GM12878 (cell line): ENCODE results near the gene KCTD17. TPM values are rescaled to one million over a fixed set of nuclear protein-coding genes. Genes with fewer than 3 reads are reported as not detected.

Experiments used
- ATAC-seq: fragments of 200-7000 bp; cut with Tn5 transposase; 3 replicates; pipeline ENCODE4 v1.9.1; 2020; ENCODE audit warnings: mild to moderate bottlenecking, moderate library complexity
- BruUV-seq: library from RNA; stranded (reverse); fragments of 400-500 nt; replicated peaks from 2 replicates; lab custom pipeline; 2021; lab: Mats Ljungman, UMichigan
- CTCF ChIA-PET: fragments of 300-600 bp; sonication (Branson Sonifier 250); formaldehyde crosslinking; extraction: SDS; loops from one replicate; lab custom pipeline; 2021; ENCODE audit warnings: inconsistent platforms; lab: Yijun Ruan, JAX
- POLR2A ChIA-PET: fragments of 350-600 bp; formaldehyde crosslinking; extraction: SDS; loops from one replicate; lab custom pipeline; 2021; ENCODE audit warnings: inconsistent platforms; lab: Charles Lee
- RAD21 ChIA-PET: fragments of 300-600 bp; sonication (Branson Sonifier 250); formaldehyde crosslinking; loops from one replicate; lab custom pipeline; 2023; ENCODE audit warnings: antibody characterized with exemption; ENCODE audit not compliant: unreplicated experiment; lab: Charles Lee
- SMC1A ChIA-PET: fragments of 300-600 bp; sonication (Branson Sonifier 250); formaldehyde crosslinking; loops from one replicate; lab custom pipeline; 2023; ENCODE audit not compliant: unreplicated experiment, uncharacterized antibody; lab: Charles Lee
- DNase-seq: peaks from one replicate; pipeline ENCODE4 v3.0.0-alpha.2; 2011; ENCODE audit warnings: low read depth, low spot score
- FAIRE-seq: peaks from 3 replicates; lab custom pipeline; 2011; peaks lifted over from hg19 to GRCh38; lab: Jason Lieb, UNC
- H2AFZ ChIP-seq: 2 replicates; pipeline ENCODE4 v1.6.0; 2011; ENCODE audit warnings: low read depth, low read length, control low read depth; ENCODE audit not compliant: control insufficient read depth
- H3K27ac ChIP-seq: 2 replicates; pipeline ENCODE4 v1.5.1; 2011; ENCODE audit warnings: control low read depth; ENCODE audit not compliant: control insufficient read depth, insufficient read depth
- H3K27me3 ChIP-seq, 2 experiments: replicated peaks in 1 of 2; 2 replicates each; pipeline versions ENCODE4 v1.6.0 to v1.6.1; 2011; ENCODE audit warnings: low read length in 1 of 2; ENCODE audit not compliant: control insufficient read depth in 2 of 2, insufficient read depth in 2 of 2
- H3K36me3 ChIP-seq, 2 experiments: 2 replicates each; pipeline ENCODE4 v1.5.1; 2011; ENCODE audit warnings: low read length in 1 of 2; ENCODE audit not compliant: control insufficient read depth in 2 of 2, insufficient read depth in 2 of 2
- H3K4me1 ChIP-seq: 2 replicates; pipeline ENCODE4 v1.6.1; 2011; ENCODE audit warnings: mild to moderate bottlenecking, low read length, moderate library complexity, mixed read lengths; ENCODE audit not compliant: control insufficient read depth, insufficient read depth
- H3K4me2 ChIP-seq: 2 replicates; pipeline ENCODE4 v1.6.0; 2011; ENCODE audit warnings: control low read depth; ENCODE audit not compliant: control insufficient read depth, insufficient read depth
- H3K4me3 ChIP-seq: fragments of 200-600 bp; sonication (generic); 2 replicates; pipeline ENCODE4 v1.5.1; 2016
- H3K79me2 ChIP-seq: 2 replicates; pipeline ENCODE4 v1.6.0; 2011; ENCODE audit warnings: low read length; ENCODE audit not compliant: control insufficient read depth, insufficient read depth
- H3K9ac ChIP-seq: 2 replicates; pipeline ENCODE4 v1.8.0; 2011; ENCODE audit warnings: low read length, control low read depth, mixed read lengths; ENCODE audit not compliant: control insufficient read depth, insufficient read depth
- H3K9me3 ChIP-seq: replicated peaks from 3 replicates; pipeline ENCODE4 v1.5.1; 2011; ENCODE audit warnings: mild to moderate bottlenecking, low read length; ENCODE audit not compliant: control insufficient read depth, insufficient read depth
- H4K20me1 ChIP-seq: 2 replicates; pipeline ENCODE4 v1.6.0; 2011; ENCODE audit not compliant: control insufficient read depth, insufficient read depth
- ATF3 ChIP-seq: IDR thresholded peaks from 2 replicates; pipeline ENCODE4 v1.6.1; 2011; ENCODE audit warnings: low read depth, mild to moderate bottlenecking, low read length, moderate library complexity, borderline replicate concordance; ENCODE audit errors: extremely low read depth
- BHLHE40 ChIP-seq, 2 experiments: fragments of 450-650 bp in 1 of 2; IDR thresholded peaks; 2 replicates each; pipeline ENCODE4 v1.6.1; 2011 to 2017; ENCODE audit warnings: low read depth in 2 of 2, borderline replicate concordance in 1 of 2, improper control_type of control experiment in 1 of 2, low read length in 1 of 2, mild to moderate bottlenecking in 1 of 2
- CBX5 ChIP-seq: sonication (generic); IDR thresholded peaks from 2 replicates; pipeline ENCODE4 v1.6.1; 2016; ENCODE audit warnings: low read depth, moderate library complexity, mild to moderate bottlenecking, inconsistent platforms
- CUX1 ChIP-seq: IDR thresholded peaks from 2 replicates; pipeline ENCODE4 v1.6.1; 2012; ENCODE audit warnings: improper control_type of control experiment, low read depth, low read length; ENCODE audit not compliant: insufficient replicate concordance
- GABPA ChIP-seq: IDR thresholded peaks from 2 replicates; pipeline ENCODE4 v1.6.1; 2014; ENCODE audit warnings: antibody characterized with exemption, low read depth, mild to moderate bottlenecking, inconsistent platforms
- HDAC2 ChIP-seq: fragments of 200-600 bp; sonication (generic); IDR thresholded peaks from 2 replicates; pipeline ENCODE4 v1.6.1; 2017
- IKZF2 ChIP-seq, 2 experiments: fragments of 450-650 bp; IDR thresholded peaks; 2 replicates each; pipeline ENCODE4 v1.6.1; 2017; ENCODE audit warnings: mild to moderate bottlenecking in 2 of 2, moderate library complexity in 2 of 2
- JUNB ChIP-seq: IDR thresholded peaks from 2 replicates; pipeline ENCODE4 v1.6.1; 2016; ENCODE audit warnings: antibody characterized with exemption, mild to moderate bottlenecking
- NFIC ChIP-seq: IDR thresholded peaks from 2 replicates; pipeline ENCODE4 v1.6.1; 2012; ENCODE audit warnings: low read depth, mild to moderate bottlenecking, inconsistent platforms, low read length, moderate library complexity
- NRF1 ChIP-seq: conservative IDR thresholded peaks from 2 replicates; pipeline ENCODE4 v1.6.1; 2011; ENCODE audit warnings: mild to moderate bottlenecking, low read depth, low read length, improper control_type of control experiment
- PAX5 ChIP-seq: IDR thresholded peaks from 2 replicates; pipeline ENCODE4 v1.6.1; 2011; ENCODE audit warnings: low read depth, low read length, borderline replicate concordance
- RCOR1 ChIP-seq: conservative IDR thresholded peaks from 2 replicates; pipeline ENCODE4 v1.6.1; 2012; ENCODE audit warnings: low read depth, low read length, improper control_type of control experiment
- RUNX3 ChIP-seq: IDR thresholded peaks from 2 replicates; pipeline ENCODE4 v1.6.1; 2012; ENCODE audit warnings: low read length, inconsistent platforms
- SP1 ChIP-seq: IDR thresholded peaks from one replicate; pipeline ENCODE4 v1.6.1; 2011; ENCODE audit warnings: low read depth, low read length
- WGBS: methylation state at CpG from one replicate; pipeline ENCODE4 v1.1.6; 2016; ENCODE audit warnings: low lambda C conversion rate; ENCODE audit not compliant: insufficient replicate concordance, insufficient coverage; ENCODE audit errors: missing lambda C conversion rate; 5-methylcytosine and 5-hydroxymethylcytosine counted together
- in situ Hi-C: fragments of 300-500 bp; cut with MboI; formaldehyde crosslinking; loops from 9 replicates; pipeline ENCODE4 v1.14.3; 2018; ENCODE audit warnings: mixed read lengths
- intact Hi-C: fragments of 100-400 bp; cut with micrococcal nuclease; formaldehyde crosslinking; loops from one replicate; pipeline ENCODE4 v1.14.2; 2022; ENCODE audit not compliant: unreplicated experiment
- polyA plus RNA-seq, 11 experiments: library from polyadenylated mRNA; depleted of rRNA in 4 of 11; unstranded in 6 of 11; stranded (reverse) in 5 of 11; fragments of >200 nt; fragmentation: Nextera tagmentation in 4 of 11; fragmentation: Illumina TruSeq in 1 of 11; extraction: Ambion mirVana in 4 of 11; extraction: Trizol in 1 of 11; gene quantifications; 1 replicate in 1 of 11; 2 replicates in 10 of 11; pipeline versions ENCODE4 v1.2.1 to v1.2.3, GENCODE V29; 2011 to 2016; ENCODE audit warnings: inconsistent platforms in 2 of 11, missing spikeins in 2 of 11, low read depth in 1 of 11
- total RNA-seq, 4 experiments: library from RNA; depleted of rRNA in 3 of 4; stranded (reverse); fragments of >200 nt in 3 of 4; fragmentation: Illumina TruSeq in 1 of 4; extraction: Trizol in 1 of 4; gene quantifications; 2 replicates each; pipeline versions ENCODE4 v1.2.1 to v1.2.3, GENCODE V29; 2013 to 2021

The KCTD17 gene
- total and polyA plus RNA-seq, 10 of the 15 experiments (the other 5 are each of a cell fraction or from before 2014, with no cell fraction given): 0.16 to 18.4 (median 10.1) TPM; not detected in 1

GRCh38 chr22:37056246-37056645 lies 4.7 kb downstream of the KCTD17 start:
- Histone ChIP-seq H3K4me2 (no peak overlapping the region), H3K9ac (no peak overlapping the region), H3K4me1 (peaks cover 9% of the 10 kb centered on the region), H4K20me1 (no peaks in the 10 kb centered on the region), H3K27me3 (no peaks in the 10 kb centered on the region), H2AFZ (no peak overlapping the region), H3K36me3 (peaks cover 0 to 2% of the 10 kb centered on the region in 2 experiments; a peak in 2 of 4 replicates), H3K79me2 (no peaks in the 10 kb centered on the region), H3K27ac (no peak overlapping the region), H3K4me3 (no peak overlapping the region), H3K9me3 (no peaks in the 10 kb centered on the region)
- in situ Hi-C loops (no loop called here), intact Hi-C loops (no loop called here)
- ChIA-PET RAD21 (no interaction called here), SMC1A (no interaction called here), POLR2A (interaction anchor here (1.0 kb wide), 1 partner anchor 47 kb away, joined by 3 read pairs; no protein-coding TSS in a partner anchor), CTCF (no interaction called here)
- ATAC-seq (no peak), FAIRE-seq (no peak), DNase-seq (no peak)
- TF ChIP-seq NRF1: no peak
- TF ChIP-seq NFIC: no peak
- no peak for TF ChIP-seq ATF3
- no peak for TF ChIP-seq GABPA
- TF ChIP-seq RUNX3: no peak
- no peak for TF ChIP-seq PAX5
- TF ChIP-seq IKZF2 (IDR thresholded peaks at IDR 0.05): no peak
- TF ChIP-seq CUX1: no peak
- TF ChIP-seq CBX5: no peak
- TF ChIP-seq BHLHE40 (IDR thresholded peaks at IDR 0.05; ENCODE audit: borderline replicate concordance in 1 of 2, low read depth in 2 of 2, low read length in 1 of 2): no peak
- TF ChIP-seq JUNB: no peak
- TF ChIP-seq SP1: no peak
- TF ChIP-seq RCOR1: no peak
- TF ChIP-seq HDAC2: no peak
- 73% methylated on average over 13 of the region's 13 CpGs for WGBS
- no TSS peak for BruUV-seq
